ENCODE results near the gene TP53BP2. TPM values are rescaled to one million over a fixed set of nuclear protein-coding genes. Genes with fewer than 3 reads are reported as not detected.
"Not testable (repeated sequence)": the region's sequence is repeated elsewhere in the genome, so short reads cannot be mapped to it uniquely, and the experiment has no call there.

The TP53BP2 gene
- total and polyA plus RNA-seq, 2 donors = 15.4 to 42.8 TPM

GRCh38 chr1:223870617-223871574, 25.1 kb upstream of the TP53BP2 start:
- no peak overlapping the region for H3K27ac ChIP-seq (ENCODE audit: low read depth)
- 71% methylated on average over 14 of the region's 14 CpGs for WGBS
- H3K4me3 ChIP-seq (ENCODE audit: low read depth, low read length) = no peak overlapping the region
- H3K36me3 ChIP-seq (ENCODE audit: insufficient read depth) = no peaks in the 10 kb centered on the region
- DNase-seq (ENCODE audit: extremely low spot score) = no peak
- no peaks in the 10 kb centered on the region for H3K4me1 ChIP-seq (ENCODE audit: insufficient read depth)

- WGBS = 98% methylated on average over 19 of the region's 19 CpGs
- not testable (repeated sequence) for H3K27ac ChIP-seq (ENCODE audit: low read depth)
Measured at GRCh38 chr1:223864599-223865368, 19.0 kb upstream of the TP53BP2 start.

GRCh38 chr1:223864084-223864483, 18.3 kb upstream of the TP53BP2 start:
- H3K4me1 ChIP-seq (ENCODE audit: insufficient read depth) = no peaks in the 10 kb centered on the region
- DNase-seq (ENCODE audit: extremely low spot score) = no peak
- H3K27ac ChIP-seq (ENCODE audit: low read depth) = no peak overlapping the region
- 95% methylated on average over 17 of the region's 17 CpGs for WGBS
- H3K4me3 ChIP-seq (ENCODE audit: low read depth, low read length) = no peak overlapping the region
- no peaks in the 10 kb centered on the region for H3K36me3 ChIP-seq (ENCODE audit: insufficient read depth)

More at GRCh38 chr1:223864599-223865368, 19.0 kb upstream of the TP53BP2 start:
- not testable (repeated sequence) for H3K4me1 ChIP-seq (ENCODE audit: insufficient read depth); H3K4me3 ChIP-seq (ENCODE audit: low read depth, low read length); H3K36me3 ChIP-seq (ENCODE audit: insufficient read depth); DNase-seq (ENCODE audit: extremely low spot score)

GRCh38 chr1:223861904-223862303, 16.2 kb upstream of the TP53BP2 start:
- Histone ChIP-seq H3K4me3 (ENCODE audit: low read depth, low read length) (no peak overlapping the region), H3K4me1 (ENCODE audit: insufficient read depth) (no peaks in the 10 kb centered on the region), H3K36me3 (ENCODE audit: insufficient read depth) (no peaks in the 10 kb centered on the region), H3K27ac (ENCODE audit: low read depth) (no peak overlapping the region)
- DNase-seq (ENCODE audit: extremely low spot score) = no peak
- WGBS = 89% methylated on average over 1 of the region's 1 CpG

- DNase-seq (ENCODE audit: extremely low spot score) = no peak
- Histone ChIP-seq H3K4me1 (ENCODE audit: insufficient read depth) (no peaks in the 10 kb centered on the region), H3K27ac (ENCODE audit: low read depth) (no peak overlapping the region), H3K36me3 (ENCODE audit: insufficient read depth) (no peaks in the 10 kb centered on the region), H3K4me3 (ENCODE audit: low read depth, low read length) (no peak overlapping the region)
- 51% methylated on average over 5 of the region's 5 CpGs for WGBS
Measured at GRCh38 chr1:223860051-223860622, 14.4 kb upstream of the TP53BP2 start.

GRCh38 chr1:223859058-223859457, 13.3 kb upstream of the TP53BP2 start:
- no peak overlapping the region for H3K4me3 ChIP-seq (ENCODE audit: low read depth, low read length)
- H3K4me1 ChIP-seq (ENCODE audit: insufficient read depth) = no peaks in the 10 kb centered on the region
- H3K27ac ChIP-seq (ENCODE audit: low read depth) = no peak overlapping the region
- 61% methylated on average over 8 of the region's 8 CpGs for WGBS
- no peaks in the 10 kb centered on the region for H3K36me3 ChIP-seq (ENCODE audit: insufficient read depth)
- no peak for DNase-seq (ENCODE audit: extremely low spot score)

GRCh38 chr1:223856386-223856785, 10.6 kb upstream of the TP53BP2 start:
- H3K27ac ChIP-seq (ENCODE audit: low read depth) = no peak overlapping the region
- 95% methylated on average over 17 of the region's 17 CpGs for WGBS
- DNase-seq (ENCODE audit: extremely low spot score) = no peak
- H3K4me3 ChIP-seq (ENCODE audit: low read depth, low read length) = no peak overlapping the region
- H3K4me1 ChIP-seq (ENCODE audit: insufficient read depth) = no peaks in the 10 kb centered on the region
- no peaks in the 10 kb centered on the region for H3K36me3 ChIP-seq (ENCODE audit: insufficient read depth)

GRCh38 chr1:223853748-223854147, 8.0 kb upstream of the TP53BP2 start:
- Histone ChIP-seq H3K27ac (ENCODE audit: low read depth) (no peak overlapping the region), H3K4me3 (ENCODE audit: low read depth, low read length) (no peak overlapping the region), H3K36me3 (ENCODE audit: insufficient read depth) (no peaks in the 10 kb centered on the region), H3K4me1 (ENCODE audit: insufficient read depth) (no peaks in the 10 kb centered on the region)
- 92% methylated on average over 1 of the region's 1 CpG for WGBS
- DNase-seq (ENCODE audit: extremely low spot score) = no peak

GRCh38 chr1:223853275-223853674, 7.5 kb upstream of the TP53BP2 start:
- no peaks in the 10 kb centered on the region for H3K36me3 ChIP-seq (ENCODE audit: insufficient read depth)
- H3K4me3 ChIP-seq (ENCODE audit: low read depth, low read length) = no peak overlapping the region
- no peak for DNase-seq (ENCODE audit: extremely low spot score)
- no peak overlapping the region for H3K27ac ChIP-seq (ENCODE audit: low read depth)
- no peaks in the 10 kb centered on the region for H3K4me1 ChIP-seq (ENCODE audit: insufficient read depth)

- Histone ChIP-seq H3K36me3 (ENCODE audit: insufficient read depth) (no peaks in the 10 kb centered on the region), H3K4me1 (ENCODE audit: insufficient read depth) (no peaks in the 10 kb centered on the region), H3K27ac (ENCODE audit: low read depth) (no peak overlapping the region), H3K4me3 (ENCODE audit: low read depth, low read length) (no peak overlapping the region)
- 72% methylated on average over 1 of the region's 1 CpG for whole genome bisulfite sequencing
- DNase-seq (ENCODE audit: extremely low spot score) = no peak
Measured at GRCh38 chr1:223852337-223852736, 6.6 kb upstream of the TP53BP2 start.

- Histone ChIP-seq H3K27ac (ENCODE audit: low read depth) (no peak overlapping the region), H3K4me3 (ENCODE audit: low read depth, low read length) (no peak overlapping the region), H3K36me3 (ENCODE audit: insufficient read depth) (no peaks in the 10 kb centered on the region), H3K4me1 (ENCODE audit: insufficient read depth) (no peaks in the 10 kb centered on the region)
- 89% methylated on average over 6 of the region's 6 CpGs for WGBS
- no peak for DNase-seq (ENCODE audit: extremely low spot score)
Measured at GRCh38 chr1:223849352-223850254, 3.9 kb upstream of the TP53BP2 start.

- no peak for DNase-seq (ENCODE audit: extremely low spot score)
- no peak overlapping the region for H3K27ac ChIP-seq (ENCODE audit: low read depth)
- H3K4me3 ChIP-seq (ENCODE audit: low read depth, low read length) = no peak overlapping the region
- H3K4me1 ChIP-seq (ENCODE audit: insufficient read depth) = no peaks in the 10 kb centered on the region
- no peaks in the 10 kb centered on the region for H3K36me3 ChIP-seq (ENCODE audit: insufficient read depth)
- 98% methylated on average over 2 of the region's 2 CpGs for WGBS
Measured at GRCh38 chr1:223848536-223848935, 2.8 kb upstream of the TP53BP2 start.

- no peak overlapping the region for H3K4me3 ChIP-seq (ENCODE audit: low read depth, low read length)
- 94% methylated on average over 4 of the region's 4 CpGs for WGBS
- no peak for DNase-seq (ENCODE audit: extremely low spot score)
- H3K36me3 ChIP-seq (ENCODE audit: insufficient read depth) = no peaks in the 10 kb centered on the region
- H3K4me1 ChIP-seq (ENCODE audit: insufficient read depth) = no peaks in the 10 kb centered on the region
- no peak overlapping the region for H3K27ac ChIP-seq (ENCODE audit: low read depth)
Measured at GRCh38 chr1:223847781-223848345, 2.1 kb upstream of the TP53BP2 start.
